K562 (cell line): ENCODE measurements around the gene SERTAD3. TPM values are rescaled to one million over a fixed set of nuclear protein-coding genes. Genes with fewer than 3 reads are reported as not detected.
A peak's percentile ranks its signal among the peaks of the same experiment; 100 is the strongest.

Source experiments
- ATAC-seq: fragments of 200-7000 bp; cut with Tn5 transposase; 3 replicates; pipeline ENCODE4 v1.9.1; 2020; ENCODE audit warnings: moderate library complexity
- BruUV-seq: library from RNA; stranded (reverse); fragments of 400-500 nt; replicated peaks from 2 replicates; lab custom pipeline; 2021; lab: Mats Ljungman, UMichigan
- CTCF ChIA-PET: fragments of 300-600 bp; formaldehyde crosslinking; extraction: SDS; loops from one replicate; lab custom pipeline; 2021; ENCODE audit warnings: low intra/inter-chr PET ratio; lab: Yijun Ruan, JAX
- POLR2A ChIA-PET: fragments of 300-600, 350-650 bp; sonication (Branson Sonifier 250); formaldehyde crosslinking; extraction: SDS; loops from one replicate; lab custom pipeline; 2021; ENCODE audit warnings: antibody characterized with exemption, inconsistent platforms; lab: Yijun Ruan, JAX
- DNase-seq, 4 experiments: peaks; one replicate each; pipeline versions ENCODE4 v3.0.0 to v3.0.0-alpha.2; 2011 to 2018; ENCODE audit warnings: low spot score in 3 of 4, mixed read lengths in 3 of 4; ENCODE audit errors: extremely low read depth in 1 of 4
- FAIRE-seq: peaks from 2 replicates; lab custom pipeline; 2011; peaks lifted over from hg19 to GRCh38; lab: Jason Lieb, UNC
- H2AFZ ChIP-seq: 2 replicates; pipeline ENCODE4 v1.6.0; 2011; ENCODE audit warnings: low read depth, low read length, control low read depth, inconsistent platforms
- H3K27ac ChIP-seq: fragments of 200-600 bp; 3 replicates; pipeline ENCODE4 v1.8.0; 2011; ENCODE audit warnings: low read depth, mild to moderate bottlenecking, control low read depth, inconsistent platforms, low read length, moderate library complexity, mixed read lengths; ENCODE audit errors: extremely low read depth
- H3K27me3 ChIP-seq, 2 experiments: fragments of 300-600 bp in 1 of 2; 2 replicates in 1 of 2; 3 replicates in 1 of 2; pipeline versions ENCODE4 v1.6.0 to v1.8.0; 2011; ENCODE audit warnings: inconsistent platforms in 2 of 2, low read length in 2 of 2, mild to moderate bottlenecking in 1 of 2, mixed read lengths in 1 of 2, moderate library complexity in 1 of 2; ENCODE audit not compliant: control insufficient read depth in 2 of 2, insufficient read depth in 2 of 2
- H3K36me3 ChIP-seq: fragments of 300-600 bp; 3 replicates; pipeline ENCODE4 v1.8.0; 2011; ENCODE audit warnings: mild to moderate bottlenecking, low read length, inconsistent platforms; ENCODE audit not compliant: control insufficient read depth, insufficient read depth
- H3K4me1 ChIP-seq, 2 experiments: fragments of 200-600 bp in 1 of 2; replicated peaks in 1 of 2; 2 replicates in 1 of 2; 3 replicates in 1 of 2; pipeline versions ENCODE4 v1.5.1 to v1.8.0; 2011; ENCODE audit warnings: inconsistent platforms in 2 of 2, low read length in 2 of 2, mild to moderate bottlenecking in 1 of 2, mixed read lengths in 1 of 2, moderate library complexity in 1 of 2; ENCODE audit not compliant: control insufficient read depth in 2 of 2, insufficient read depth in 2 of 2
- H3K4me2 ChIP-seq: 2 replicates; pipeline ENCODE4 v1.6.1; 2011; ENCODE audit warnings: low read length, control low read depth, inconsistent platforms, mixed read lengths; ENCODE audit not compliant: insufficient read depth
- H3K4me3 ChIP-seq: fragments of 200-600 bp; sonication (generic), shearing (Covaris generic); 2 replicates; pipeline ENCODE4 v1.5.1; 2016; ENCODE audit warnings: control low read depth, inconsistent platforms
- H3K79me2 ChIP-seq: fragments of 200-600 bp; 3 replicates; pipeline ENCODE4 v1.8.0; 2011; ENCODE audit warnings: low read length, inconsistent platforms; ENCODE audit not compliant: control insufficient read depth, insufficient read depth
- H3K9ac ChIP-seq, 2 experiments: 2 replicates each; pipeline versions ENCODE4 v1.6.0 to v1.6.1; 2011; ENCODE audit warnings: low read depth in 2 of 2, low read length in 2 of 2, control low read depth in 1 of 2, inconsistent platforms in 1 of 2, mild to moderate bottlenecking in 1 of 2, mixed read lengths in 1 of 2; ENCODE audit not compliant: insufficient read depth in 1 of 2
- H3K9me1 ChIP-seq: one replicate; pipeline ENCODE4 v1.6.0; 2011; ENCODE audit warnings: inconsistent platforms, mild to moderate bottlenecking, low read length, moderate library complexity; ENCODE audit not compliant: control insufficient read depth, insufficient read depth
- H3K9me3 ChIP-seq: replicated peaks from 2 replicates; pipeline ENCODE4 v1.5.1; 2011; ENCODE audit warnings: low read depth, low read length, inconsistent platforms; ENCODE audit not compliant: control insufficient read depth, insufficient read depth
- H4K20me1 ChIP-seq: replicated peaks from 2 replicates; pipeline ENCODE4 v1.6.1; 2011; ENCODE audit warnings: low read length, inconsistent platforms, mixed read lengths; ENCODE audit not compliant: control insufficient read depth, insufficient read depth
- ARNT ChIP-seq, 2 experiments: fragments of 450-650 bp; IDR thresholded peaks; 2 replicates each; pipeline ENCODE4 v1.6.1; 2016; ENCODE audit warnings: mild to moderate bottlenecking in 1 of 2
- BCOR ChIP-seq: fragments of 450-650 bp; IDR thresholded peaks from 2 replicates; pipeline ENCODE4 v1.6.1; 2016
- CCAR2 ChIP-seq: fragments of 200-400 bp; formaldehyde crosslinking; IDR thresholded peaks from 2 replicates; pipeline ENCODE4 v1.6.1; 2017; ENCODE audit warnings: mild to moderate bottlenecking, low read depth, low read length
- ELF4 ChIP-seq: fragments of 450-650 bp; formaldehyde crosslinking; IDR thresholded peaks from 2 replicates; pipeline ENCODE4 v1.4.0; 2022; ENCODE audit warnings: missing genetic modification characterization
- EZH2 ChIP-seq: IDR thresholded peaks from 2 replicates; pipeline ENCODE4 v1.6.1; 2012; ENCODE audit warnings: low read depth, mild to moderate bottlenecking, inconsistent platforms, low read length, borderline replicate concordance
- IFI16 ChIP-seq: fragments of 250-450 bp; sonication (Bioruptor Pico); IDR thresholded peaks from 2 replicates; pipeline ENCODE4 v2.1.2; 2022; ENCODE audit warnings: mild to moderate bottlenecking, inconsistent platforms
- NR1H2 ChIP-seq: sonication (generic); formaldehyde crosslinking; IDR thresholded peaks from 2 replicates; pipeline ENCODE4 v1.4.0; 2020; ENCODE audit warnings: mild to moderate bottlenecking, missing genetic modification reagents
- POLR2B ChIP-seq: fragments of 450-650 bp; IDR thresholded peaks from 2 replicates; pipeline ENCODE4 v1.6.1; 2018; ENCODE audit warnings: low read depth; ENCODE audit not compliant: partially characterized antibody
- PYGO2 ChIP-seq: fragments of 450-650 bp; IDR thresholded peaks from 2 replicates; pipeline ENCODE4 v1.6.1; 2016; ENCODE audit warnings: mild to moderate bottlenecking, missing genetic modification characterization, moderate library complexity, missing compliant biosample characterization
- RBM34 ChIP-seq: fragments of 200-400 bp; formaldehyde crosslinking; IDR thresholded peaks from 2 replicates; pipeline ENCODE4 v1.6.1; 2018; ENCODE audit warnings: low read length, borderline replicate concordance; ENCODE audit not compliant: insufficient read depth
- SMARCA5 ChIP-seq: fragments of 450-650 bp; IDR thresholded peaks from 2 replicates; pipeline ENCODE4 v1.6.1; 2016
- SP1 ChIP-seq: sonication (generic); formaldehyde crosslinking; IDR thresholded peaks from 2 replicates; pipeline ENCODE4 v1.8.1; 2022; ENCODE audit warnings: mild to moderate bottlenecking, missing genetic modification reagents
- SREBF2 ChIP-seq: sonication (generic); formaldehyde crosslinking; IDR thresholded peaks from 2 replicates; pipeline ENCODE4 v1.4.0; 2020; ENCODE audit warnings: mild to moderate bottlenecking, missing genetic modification reagents
- TSC22D4 ChIP-seq: fragments of 450-650 bp; IDR thresholded peaks from 2 replicates; pipeline ENCODE4 v1.6.1; 2016; ENCODE audit warnings: missing genetic modification characterization, missing biosample characterization, control low read depth
- ZFPM2 ChIP-seq: fragments of 250-450 bp; sonication (Bioruptor Pico); IDR thresholded peaks from 2 replicates; pipeline ENCODE4 v1.5.1; 2022; ENCODE audit warnings: mild to moderate bottlenecking
- ZNF384 ChIP-seq: IDR thresholded peaks from 2 replicates; pipeline ENCODE4 v1.6.1; 2012; ENCODE audit warnings: low read depth, low read length, improper control_type of control experiment
- WGBS: fragments of 100-300 bp; shearing (Covaris generic); methylation state at CpG from one replicate; pipeline ENCODE4 v1.1.6; 2016; ENCODE audit warnings: low coverage, mixed read lengths; ENCODE audit not compliant: insufficient coverage; ENCODE audit errors: missing lambda C conversion rate; 5-methylcytosine and 5-hydroxymethylcytosine counted together
- in situ Hi-C: fragments of 300-500 bp; cut with MboI; formaldehyde crosslinking; loops from 4 replicates; pipeline ENCODE4 v1.15.0; 2018; ENCODE audit warnings: inconsistent platforms, mixed read lengths
- intact Hi-C: fragments of 100-400 bp; cut with micrococcal nuclease; formaldehyde crosslinking; loops from 2 replicates; pipeline ENCODE4 v1.14.2; 2022
- polyA plus RNA-seq, 8 experiments: library from polyadenylated mRNA; depleted of rRNA in 4 of 8; stranded (reverse) in 5 of 8; unstranded in 3 of 8; fragments of >200 nt; fragmentation: Nextera tagmentation in 2 of 8; fragmentation: Illumina TruSeq in 1 of 8; extraction: Ambion mirVana in 2 of 8; extraction: Trizol in 1 of 8; gene quantifications; 2 replicates each; pipeline versions ENCODE4 v1.2.1 to v1.2.3, GENCODE V29; 2011 to 2014; ENCODE audit warnings: inconsistent platforms in 1 of 8, missing spikeins in 1 of 8
- total RNA-seq, 7 experiments: library from RNA; depleted of rRNA in 6 of 7; stranded (reverse); fragments of >200 nt in 6 of 7; fragmentation: Illumina TruSeq in 2 of 7; extraction: Trizol in 2 of 7; gene quantifications; 2 replicates each; pipeline versions ENCODE4 v1.2.1 to v1.2.3, GENCODE V29; 2011 to 2021; ENCODE audit warnings: low replicate concordance in 1 of 7
- TF ChIP-seq, protein P1 (sequence below): fragments of 250-450 bp; sonication (Bioruptor Pico); IDR thresholded peaks from 2 replicates; pipeline ENCODE4 v1.8.0; 2021; ENCODE audit warnings: borderline replicate concordance, mild to moderate bottlenecking, moderate library complexity; ENCODE audit not compliant: poor library complexity, severe bottlenecking
- TF ChIP-seq, protein P2 (sequence below): sonication (generic); formaldehyde crosslinking; IDR thresholded peaks from 2 replicates; pipeline ENCODE4 v1.8.0; 2023; ENCODE audit warnings: mild to moderate bottlenecking, missing genetic modification reagents
- TF ChIP-seq, protein P3 (sequence below): fragments of 450-650 bp; IDR thresholded peaks from 2 replicates; pipeline ENCODE4 v1.6.1; 2016; ENCODE audit warnings: antibody characterized with exemption
- TF ChIP-seq, protein P4 (sequence below), 2 experiments: fragments of 450-650 bp; IDR thresholded peaks; 2 replicates each; pipeline ENCODE4 v1.6.1; 2016

Gene SERTAD3
- total and polyA plus RNA-seq, 9 of the 15 experiments (the other 6 are each of a cell fraction or from before 2014, with no cell fraction given): 5.4 to 28.9 (median 17.5) TPM

DNA sequence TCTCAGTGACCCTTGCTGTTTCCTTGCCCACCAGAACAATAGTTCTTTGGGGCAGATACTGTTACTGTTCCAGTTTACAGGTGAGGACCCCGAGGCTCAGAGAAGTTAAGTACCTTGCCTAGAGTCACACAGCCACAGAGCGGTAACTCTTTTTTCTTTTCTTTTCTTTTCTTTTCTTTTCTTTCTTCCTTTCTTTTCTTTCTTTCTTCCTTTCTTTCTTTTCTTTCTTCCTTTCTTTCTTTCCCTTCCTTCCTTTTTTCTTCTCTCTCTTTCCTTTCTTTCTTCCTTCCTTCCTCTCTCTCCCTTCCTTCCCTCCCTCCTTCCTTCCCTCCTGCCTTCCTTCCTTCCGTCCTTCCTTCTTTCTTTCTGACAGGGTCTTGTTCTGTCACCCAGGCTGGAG is 26.1 kb downstream of the SERTAD3 start:
- no TSS peak for BruUV-seq
- POLR2A ChIA-PET: interaction anchor here (0.6 to 1.7 kb wide), 2 partner anchors 29 to 130 kb away, joined by 3 to 8 read pairs; no protein-coding TSS in a partner anchor
- intact Hi-C loops: no loop called here
- TF ChIP-seq CCAR2 (no peak), NR1H2 (CRISPR knock-in tag) (no peak), SREBF2 (CRISPR knock-in tag) (no peak), SP1 (CRISPR knock-in tag) (no peak), SMARCA5 (peak; percentile 75), POLR2B (no peak), EZH2 (no peak), ELF4 (peak; percentile 70; the same call in 1 of the 2 replicates), ZFPM2 (CRISPR knock-in tag) (no peak), BCOR (peak; percentile 94), IFI16 (no peak), TSC22D4 (no peak), ZNF384 (no peak), ARNT (IDR thresholded peaks at IDR 0.05) (peak in 1 of 2 experiments; percentile 38; a peak in 1 of 4 replicates), RBM34 (no peak), PYGO2 (no peak)
- TF ChIP-seq, protein P1, sequence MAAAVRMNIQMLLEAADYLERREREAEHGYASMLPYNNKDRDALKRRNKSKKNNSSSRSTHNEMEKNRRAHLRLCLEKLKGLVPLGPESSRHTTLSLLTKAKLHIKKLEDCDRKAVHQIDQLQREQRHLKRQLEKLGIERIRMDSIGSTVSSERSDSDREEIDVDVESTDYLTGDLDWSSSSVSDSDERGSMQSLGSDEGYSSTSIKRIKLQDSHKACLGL (CRISPR knock-in tag): no peak
- TF ChIP-seq, protein P2, sequence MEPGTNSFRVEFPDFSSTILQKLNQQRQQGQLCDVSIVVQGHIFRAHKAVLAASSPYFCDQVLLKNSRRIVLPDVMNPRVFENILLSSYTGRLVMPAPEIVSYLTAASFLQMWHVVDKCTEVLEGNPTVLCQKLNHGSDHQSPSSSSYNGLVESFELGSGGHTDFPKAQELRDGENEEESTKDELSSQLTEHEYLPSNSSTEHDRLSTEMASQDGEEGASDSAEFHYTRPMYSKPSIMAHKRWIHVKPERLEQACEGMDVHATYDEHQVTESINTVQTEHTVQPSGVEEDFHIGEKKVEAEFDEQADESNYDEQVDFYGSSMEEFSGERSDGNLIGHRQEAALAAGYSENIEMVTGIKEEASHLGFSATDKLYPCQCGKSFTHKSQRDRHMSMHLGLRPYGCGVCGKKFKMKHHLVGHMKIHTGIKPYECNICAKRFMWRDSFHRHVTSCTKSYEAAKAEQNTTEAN (CRISPR knock-in tag): no peak
- TF ChIP-seq, protein P3, sequence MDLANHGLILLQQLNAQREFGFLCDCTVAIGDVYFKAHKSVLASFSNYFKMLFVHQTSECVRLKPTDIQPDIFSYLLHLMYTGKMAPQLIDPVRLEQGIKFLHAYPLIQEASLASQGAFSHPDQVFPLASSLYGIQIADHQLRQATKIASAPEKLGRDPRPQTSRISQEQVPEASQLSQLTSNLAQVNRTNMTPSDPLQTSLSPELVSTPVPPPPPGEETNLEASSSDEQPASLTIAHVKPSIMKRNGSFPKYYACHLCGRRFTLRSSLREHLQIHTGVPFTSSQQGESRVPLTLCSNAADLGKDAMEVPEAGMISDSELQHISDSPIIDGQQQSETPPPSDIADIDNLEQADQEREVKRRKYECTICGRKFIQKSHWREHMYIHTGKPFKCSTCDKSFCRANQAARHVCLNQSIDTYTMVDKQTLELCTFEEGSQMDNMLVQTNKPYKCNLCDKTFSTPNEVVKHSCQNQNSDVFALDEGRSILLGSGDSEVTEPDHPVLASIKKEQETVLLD: peak; percentile 34; the same call in 1 of the 2 replicates
- TF ChIP-seq, protein P4, sequence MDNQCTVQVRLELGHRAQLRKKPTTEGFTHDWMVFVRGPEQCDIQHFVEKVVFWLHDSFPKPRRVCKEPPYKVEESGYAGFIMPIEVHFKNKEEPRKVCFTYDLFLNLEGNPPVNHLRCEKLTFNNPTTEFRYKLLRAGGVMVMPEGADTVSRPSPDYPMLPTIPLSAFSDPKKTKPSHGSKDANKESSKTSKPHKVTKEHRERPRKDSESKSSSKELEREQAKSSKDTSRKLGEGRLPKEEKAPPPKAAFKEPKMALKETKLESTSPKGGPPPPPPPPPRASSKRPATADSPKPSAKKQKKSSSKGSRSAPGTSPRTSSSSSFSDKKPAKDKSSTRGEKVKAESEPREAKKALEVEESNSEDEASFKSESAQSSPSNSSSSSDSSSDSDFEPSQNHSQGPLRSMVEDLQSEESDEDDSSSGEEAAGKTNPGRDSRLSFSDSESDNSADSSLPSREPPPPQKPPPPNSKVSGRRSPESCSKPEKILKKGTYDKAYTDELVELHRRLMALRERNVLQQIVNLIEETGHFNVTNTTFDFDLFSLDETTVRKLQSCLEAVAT (IDR thresholded peaks at IDR 0.05): 0 out of 4 replicates have a peak, but pooled peaks of 1 of the 2 experiments have one; percentile 39

More for the DNA sequence above, 26.1 kb downstream of the SERTAD3 start:
- ATAC-seq: no peak
- in situ Hi-C loops: no loop called here
- Histone ChIP-seq H4K20me1 (no peaks in the 10 kb centered on the region), H3K27me3 (no peaks in the 10 kb centered on the region), H3K9ac (peak overlapping the region in 1 of 2 experiments; percentile 59; a peak in 2 of 4 replicates), H3K9me3 (no peaks in the 10 kb centered on the region), H3K4me2 (peak overlapping the region; percentile 68; the same call in 1 of the 2 replicates), H3K4me3 (no peak overlapping the region), H3K4me1 (peaks cover 30 to 57% of the 10 kb centered on the region in 2 experiments), H3K79me2 (peaks cover 15% of the 10 kb centered on the region), H3K36me3 (peaks cover 10% of the 10 kb centered on the region; the same call in 2 of the 3 replicates), H3K27ac (peak overlapping the region; percentile 88), H2AFZ (peak overlapping the region; percentile 90), H3K9me1 (no peaks in the 10 kb centered on the region)
- CTCF ChIA-PET: interaction anchor here (0.5 kb wide), 1 partner anchor 184 kb away, joined by 3 read pairs; no protein-coding TSS in a partner anchor
- FAIRE-seq: no peak
- no peak for DNase-seq
- 67% methylated on average over 3 of the region's 3 CpGs for WGBS
